Upper lobe of right lung (tissue), 1 donor: ENCODE results near the gene HOXD4. TPM values are rescaled to one million over a fixed set of nuclear protein-coding genes. Genes with fewer than 3 reads are reported as not detected.

Experiments used
- ATAC-seq: fragments of 200-7000 bp; cut with Tn5 transposase; one replicate; pipeline ENCODE4 v1.9.1; 2020; ENCODE audit warnings: mild to moderate bottlenecking, moderate library complexity
- DNase-seq: peaks from one replicate; pipeline ENCODE4 v3.0.0-alpha.2; 2020
- H3K27ac ChIP-seq: fragments of 200-600 bp; one replicate; pipeline ENCODE4 v1.8.0; 2022
- H3K27me3 ChIP-seq: fragments of 200-600 bp; one replicate; pipeline ENCODE4 v1.8.0; 2022; ENCODE audit warnings: mild to moderate bottlenecking
- H3K36me3 ChIP-seq: fragments of 200-600 bp; one replicate; pipeline ENCODE4 v1.8.0; 2022
- H3K4me1 ChIP-seq: fragments of 200-600 bp; one replicate; pipeline ENCODE4 v1.8.0; 2022
- H3K4me3 ChIP-seq: fragments of 200-600 bp; one replicate; pipeline ENCODE4 v1.8.0; 2022; ENCODE audit warnings: mild to moderate bottlenecking
- H3K9me3 ChIP-seq: fragments of 200-600 bp; one replicate; pipeline ENCODE4 v1.8.0; 2022
- intact Hi-C: fragments of 100-400 bp; cut with DNase I; formaldehyde crosslinking; loops from one replicate; pipeline ENCODE4 v1.11.0; 2022
- microRNA-seq: library from miRNA; unstranded; fragments of <30 nt; microRNA quantifications from one replicate; pipeline ENCODE4 v1.2.0, GENCODE V29; 2020; ENCODE audit warnings: borderline microRNAs expressed
- total RNA-seq: library from RNA; stranded (reverse); fragmentation: NEBNext Ultra II Directional; extraction: Animal tissue kit (Norgen Biotek cat#: 25700); gene quantifications from one replicate; pipeline ENCODE4 v1.2.1, GENCODE V29; 2021
- TF ChIP-seq, protein P1 (sequence below): fragments of 200-600 bp; IDR thresholded peaks from one replicate; pipeline ENCODE4 v1.8.0; 2022; ENCODE audit warnings: antibody characterized with exemption
- donor health status: DM: no; HTN: yes; CAD: no; lungs with severe emphysema.

The HOXD4 gene
- total RNA-seq, 1 donor from 2014 or later = 0.84 TPM

DNA sequence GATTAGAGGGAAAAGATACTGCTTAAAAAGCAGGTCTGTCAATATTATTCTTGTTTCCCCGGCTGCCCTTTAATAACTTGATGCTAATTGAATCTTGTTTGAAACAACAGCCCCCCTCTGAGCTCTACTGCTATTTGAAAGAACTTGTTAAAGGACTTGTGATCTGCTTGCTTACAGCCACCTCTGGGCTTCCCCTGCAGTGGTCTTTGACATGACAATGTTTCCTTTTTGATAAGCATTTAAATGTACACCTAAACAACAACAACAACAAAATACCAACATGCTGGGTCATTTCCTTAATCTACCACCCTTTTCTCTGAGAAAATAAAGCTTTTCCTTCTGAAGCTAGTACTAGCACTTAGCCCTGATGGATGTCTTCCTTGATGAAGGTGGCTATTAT lies 41.0 kb downstream of the HOXD4 start:
- Histone ChIP-seq H3K27ac (no peak overlapping the region), H3K4me1 (peaks cover 13% of the 10 kb centered on the region), H3K27me3 (peaks cover 57% of the 10 kb centered on the region), H3K36me3 (no peaks in the 10 kb centered on the region), H3K4me3 (no peak overlapping the region), H3K9me3 (no peaks in the 10 kb centered on the region)
- DNase-seq (no peak), ATAC-seq (no peak)
- intact Hi-C loops = no loop called here
- TF ChIP-seq, protein P1, sequence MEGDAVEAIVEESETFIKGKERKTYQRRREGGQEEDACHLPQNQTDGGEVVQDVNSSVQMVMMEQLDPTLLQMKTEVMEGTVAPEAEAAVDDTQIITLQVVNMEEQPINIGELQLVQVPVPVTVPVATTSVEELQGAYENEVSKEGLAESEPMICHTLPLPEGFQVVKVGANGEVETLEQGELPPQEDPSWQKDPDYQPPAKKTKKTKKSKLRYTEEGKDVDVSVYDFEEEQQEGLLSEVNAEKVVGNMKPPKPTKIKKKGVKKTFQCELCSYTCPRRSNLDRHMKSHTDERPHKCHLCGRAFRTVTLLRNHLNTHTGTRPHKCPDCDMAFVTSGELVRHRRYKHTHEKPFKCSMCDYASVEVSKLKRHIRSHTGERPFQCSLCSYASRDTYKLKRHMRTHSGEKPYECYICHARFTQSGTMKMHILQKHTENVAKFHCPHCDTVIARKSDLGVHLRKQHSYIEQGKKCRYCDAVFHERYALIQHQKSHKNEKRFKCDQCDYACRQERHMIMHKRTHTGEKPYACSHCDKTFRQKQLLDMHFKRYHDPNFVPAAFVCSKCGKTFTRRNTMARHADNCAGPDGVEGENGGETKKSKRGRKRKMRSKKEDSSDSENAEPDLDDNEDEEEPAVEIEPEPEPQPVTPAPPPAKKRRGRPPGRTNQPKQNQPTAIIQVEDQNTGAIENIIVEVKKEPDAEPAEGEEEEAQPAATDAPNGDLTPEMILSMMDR = no peak

DNA sequence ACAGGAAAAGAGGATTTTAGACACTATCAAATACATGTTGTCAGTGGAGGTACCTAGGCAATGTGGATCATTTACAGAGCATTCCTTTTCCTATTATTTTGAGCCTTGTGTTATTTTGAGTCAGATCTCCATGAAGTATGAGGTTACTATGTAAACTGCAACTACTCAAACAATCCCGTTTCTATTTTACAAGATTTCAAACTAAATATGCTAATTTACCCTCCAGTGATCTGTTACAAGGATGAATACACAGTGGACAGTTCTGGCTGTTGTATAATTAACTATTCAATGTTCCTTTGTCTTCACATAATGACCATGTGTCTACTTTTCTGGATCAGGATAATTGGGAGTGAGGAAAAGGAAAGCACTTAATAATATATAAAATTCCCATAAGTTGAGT lies 41.7 kb downstream of the HOXD4 start:
- intact Hi-C loops = no loop called here
- H3K4me1 ChIP-seq = peaks cover 13% of the 10 kb centered on the region
- H3K36me3 ChIP-seq = no peaks in the 10 kb centered on the region
- ATAC-seq (no peak), DNase-seq (no peak)
- peaks cover 50% of the 10 kb centered on the region for H3K27me3 ChIP-seq
- H3K4me3 ChIP-seq = no peak overlapping the region
- TF ChIP-seq, protein P1 = no peak
- no peak overlapping the region for H3K27ac ChIP-seq
- H3K9me3 ChIP-seq = no peaks in the 10 kb centered on the region

DNA sequence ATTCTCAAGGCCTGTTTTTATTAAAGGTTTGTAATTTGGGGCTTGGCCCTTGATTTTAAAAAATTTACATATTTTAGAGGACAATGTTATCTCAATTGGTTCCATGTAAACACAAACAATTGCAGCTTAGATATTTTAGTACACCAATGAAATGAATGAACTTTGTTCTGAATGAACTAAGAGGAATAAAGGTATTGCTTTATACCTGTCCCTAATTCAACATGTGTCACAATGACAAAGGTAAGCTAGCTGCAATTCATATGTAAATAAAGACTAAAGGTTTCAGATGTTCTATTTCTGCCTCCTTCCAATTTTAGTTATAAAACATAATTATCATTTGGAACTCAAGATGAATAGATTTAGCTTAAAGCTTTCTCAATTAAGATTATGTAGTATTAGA lies 48.6 kb downstream of the HOXD4 start:
- peaks cover 24% of the 10 kb centered on the region for H3K27me3 ChIP-seq
- TF ChIP-seq, protein P1 = no peak
- H3K9me3 ChIP-seq = no peaks in the 10 kb centered on the region
- no peak overlapping the region for H3K4me3 ChIP-seq
- intact Hi-C loops = no loop called here
- ATAC-seq (no peak), DNase-seq (no peak)
- H3K4me1 ChIP-seq = no peaks in the 10 kb centered on the region
- H3K27ac ChIP-seq = no peak overlapping the region
- no peaks in the 10 kb centered on the region for H3K36me3 ChIP-seq

DNA sequence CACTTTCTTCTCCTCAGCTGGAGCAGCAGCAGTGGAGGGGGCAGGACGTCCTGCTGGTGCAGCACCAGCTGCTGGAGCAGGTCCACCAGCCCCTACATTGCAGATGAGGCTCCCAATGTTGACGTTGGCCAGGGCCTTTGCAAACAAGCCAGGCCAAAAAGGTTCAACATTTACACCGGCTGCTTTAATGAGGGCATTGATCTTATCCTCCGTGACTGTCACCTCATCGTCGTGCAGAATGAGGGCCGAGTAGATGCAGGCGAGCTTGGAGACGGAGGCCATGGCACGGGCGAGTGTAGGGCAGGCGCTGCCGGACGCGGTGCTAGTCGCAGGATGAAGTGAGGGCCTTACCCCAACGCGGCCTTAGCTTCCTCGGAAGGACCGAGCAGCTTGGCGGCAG lies 49.6 kb downstream of the HOXD4 start:
- peaks cover 24% of the 10 kb centered on the region for H3K27me3 ChIP-seq
- H3K4me1 ChIP-seq = no peaks in the 10 kb centered on the region
- ATAC-seq = no peak
- H3K36me3 ChIP-seq = no peaks in the 10 kb centered on the region
- intact Hi-C loops = no loop called here
- H3K27ac ChIP-seq = no peak overlapping the region
- H3K4me3 ChIP-seq = no peak overlapping the region
- TF ChIP-seq, protein P1 = no peak
- no peak for DNase-seq
- H3K9me3 ChIP-seq = no peaks in the 10 kb centered on the region

DNA sequence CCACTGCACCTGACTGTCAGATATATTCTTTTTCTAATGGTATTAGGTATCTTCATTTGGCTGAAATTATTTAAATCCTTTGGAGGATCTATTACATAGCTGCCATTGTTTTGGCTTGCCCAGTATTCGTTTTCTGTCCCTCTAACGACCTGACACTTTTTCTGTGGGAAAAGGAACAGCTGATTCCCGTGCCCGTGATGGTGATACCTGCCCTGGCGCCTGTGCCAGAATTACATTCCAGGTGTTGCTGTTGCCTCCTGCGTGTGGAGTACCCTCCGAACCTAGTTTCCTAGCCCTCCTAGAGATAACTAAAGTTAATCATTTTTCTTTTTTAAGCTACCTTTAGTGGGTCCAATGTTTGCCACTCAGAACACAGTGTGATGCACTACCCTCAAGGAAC lies 51.1 kb downstream of the HOXD4 start:
- H3K9me3 ChIP-seq = no peaks in the 10 kb centered on the region
- ATAC-seq = no peak
- TF ChIP-seq, protein P1 = no peak
- DNase-seq = no peak
- no peaks in the 10 kb centered on the region for H3K36me3 ChIP-seq
- peaks cover 24% of the 10 kb centered on the region for H3K27me3 ChIP-seq
- intact Hi-C loops = no loop called here
- no peak overlapping the region for H3K4me3 ChIP-seq
- H3K27ac ChIP-seq = no peak overlapping the region
- H3K4me1 ChIP-seq = no peaks in the 10 kb centered on the region

Small RNA genes lying within 50 kb of the gene (microRNA-seq; reads per million reads assigned to microRNA genes)
- 1,953 reads per million, percentile 88 among the genes with 10 or more reads in this experiment for gene MIR10B

Other genes starting within 250 kb of the HOXD4 start
- gene LNPK, start 149.3 kb upstream of the HOXD4 start, total RNA-seq = 28.7 TPM
- not detected for gene EVX2, start 67.6 kb upstream of the HOXD4 start, total RNA-seq
- not detected for gene HOXD13, start 58.8 kb upstream of the HOXD4 start, total RNA-seq
- not detected for gene HOXD12, start 51.8 kb upstream of the HOXD4 start, total RNA-seq
- not detected for gene HOXD11, start 44.3 kb upstream of the HOXD4 start, total RNA-seq
- 0.55 TPM for gene HOXD10, start 34.8 kb upstream of the HOXD4 start, total RNA-seq
- gene HOXD9, start 28.8 kb upstream of the HOXD4 start, total RNA-seq = 1.6 TPM
- gene HOXD8, start 21.8 kb upstream of the HOXD4 start, total RNA-seq = 2.6 TPM
- 1.7 TPM for gene HOXD3, start 5.8 kb downstream of the HOXD4 start, total RNA-seq
- 4.1 TPM for gene HOXD1, start 37.1 kb downstream of the HOXD4 start, total RNA-seq
- 17.6 TPM for gene MTX2, start 117.9 kb downstream of the HOXD4 start, total RNA-seq